Endodermal cell (in vitro differentiated cells): ENCODE data around the gene MRPS17. TPM values are rescaled to one million over a fixed set of nuclear protein-coding genes. Genes with fewer than 3 reads are reported as not detected.

Experiments used
- DNase-seq: peaks from one replicate; pipeline ENCODE4 v3.0.0-alpha.2; 2017
- H3K27ac ChIP-seq: 2 replicates; pipeline ENCODE4 v1.5.1; 2013; ENCODE audit warnings: mild to moderate bottlenecking, low read depth, low read length, moderate library complexity
- H3K27me3 ChIP-seq: 2 replicates; pipeline ENCODE4 v1.6.1; 2013; ENCODE audit warnings: mild to moderate bottlenecking, low read length, moderate library complexity; ENCODE audit not compliant: insufficient read depth, control insufficient read depth, poor library complexity, severe bottlenecking
- H3K36me3 ChIP-seq: 2 replicates; pipeline ENCODE4 v1.7.0; 2013; ENCODE audit warnings: mild to moderate bottlenecking, low read length, moderate library complexity; ENCODE audit not compliant: control insufficient read depth, insufficient read depth
- H3K4me1 ChIP-seq: one replicate; pipeline ENCODE4 v1.7.0; 2013; ENCODE audit warnings: low read length; ENCODE audit not compliant: control insufficient read depth, insufficient read depth
- H3K4me3 ChIP-seq: 2 replicates; pipeline ENCODE4 v1.5.1; 2013; ENCODE audit warnings: mild to moderate bottlenecking, low read length, moderate library complexity
- H3K9ac ChIP-seq: 2 replicates; pipeline ENCODE4 v1.6.1; 2013; ENCODE audit warnings: mild to moderate bottlenecking, low read length, moderate library complexity; ENCODE audit not compliant: poor library complexity, severe bottlenecking; ENCODE audit errors: extremely low read depth
- H3K9me3 ChIP-seq: 2 replicates; pipeline ENCODE4 v1.6.1; 2013; ENCODE audit warnings: mild to moderate bottlenecking, low read length, moderate library complexity; ENCODE audit not compliant: control insufficient read depth
- H3K27ac Mint-ChIP-seq: 2 replicates; pipeline ENCODE4 v1.8.0; 2020; ENCODE audit warnings: mixed read lengths
- H3K27me3 Mint-ChIP-seq: 2 replicates; pipeline ENCODE4 v1.8.0; 2021; ENCODE audit warnings: mild to moderate bottlenecking, mixed read lengths; ENCODE audit not compliant: insufficient read depth
- H3K36me3 Mint-ChIP-seq: 2 replicates; pipeline ENCODE4 v1.8.0; 2020; ENCODE audit warnings: low read depth, mixed read lengths
- H3K4me1 Mint-ChIP-seq: 2 replicates; pipeline ENCODE4 v1.8.0; 2020; ENCODE audit warnings: mixed read lengths
- H3K4me3 Mint-ChIP-seq: 2 replicates; pipeline ENCODE4 v1.8.0; 2020; ENCODE audit warnings: mild to moderate bottlenecking, moderate library complexity, mixed read lengths
- H3K9me3 Mint-ChIP-seq: 2 replicates; pipeline ENCODE4 v1.8.0; 2020; ENCODE audit warnings: mild to moderate bottlenecking, mixed read lengths
- WGBS, 2 experiments: methylation state at CpG; one replicate each; pipeline versions ENCODE4 v1.1.5 to v1.1.7; 2013; ENCODE audit warnings: missing lambda C conversion rate in 2 of 2, mixed read lengths in 1 of 2; ENCODE audit not compliant: insufficient coverage in 1 of 2, insufficient read length in 1 of 2; 5-methylcytosine and 5-hydroxymethylcytosine counted together
- total RNA-seq, 2 donors: library from RNA; stranded (reverse); fragmentation: NEBNext Ultra II Directional in 1 of 2; extraction: Animal tissue kit (Norgen Biotek cat#: 25700) in 1 of 2; gene quantifications; 2 replicates in 1 of 2; 3 replicates in 1 of 2; pipeline ENCODE4 v1.2.1, GENCODE V29; 2021
- TF ChIP-seq, protein P1 (sequence below): fragments of 200-600 bp; sonication (generic); conservative IDR thresholded peaks from 2 replicates; pipeline ENCODE4 v1.5.0; 2021; ENCODE audit warnings: antibody characterized with exemption, mild to moderate bottlenecking

The MRPS17 gene
- total RNA-seq, 2 donors from 2014 or later, result 18.0 to 19.8 TPM

DNA sequence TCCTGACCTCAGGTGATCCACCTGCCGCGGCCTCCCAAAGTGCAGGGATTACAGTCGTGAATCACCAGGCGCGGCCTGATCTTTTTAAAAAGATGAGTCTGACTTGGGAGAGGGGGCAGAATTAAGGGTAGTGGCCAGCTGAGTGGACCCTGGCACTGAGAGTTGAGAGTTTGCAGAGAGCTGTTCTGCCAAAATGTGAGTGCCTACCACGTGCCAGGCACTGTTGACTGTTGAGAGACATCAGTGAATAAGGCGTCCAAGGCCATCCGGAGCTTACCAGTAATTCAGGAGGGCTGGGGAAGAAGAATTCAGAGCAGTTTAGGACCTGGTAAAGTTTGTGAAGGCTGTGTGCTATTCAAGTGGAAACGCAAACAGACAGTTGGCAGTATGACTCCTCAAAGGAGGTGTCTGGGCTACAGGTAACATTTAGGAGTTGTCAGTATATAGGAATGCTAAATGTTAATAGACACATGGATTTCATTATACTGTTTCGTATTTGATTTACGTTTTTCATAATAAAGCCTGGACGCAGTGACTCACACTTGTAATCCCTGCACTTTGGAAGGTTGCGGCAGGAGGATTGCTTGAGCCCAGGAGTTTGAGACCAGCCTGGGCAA is 14.2 kb downstream of the MRPS17 start:
- Histone ChIP-seq H3K4me1 (peaks cover 3% of the 10 kb centered on the region), H3K9me3 (no peaks in the 10 kb centered on the region), H3K27me3 (peaks cover 11% of the 10 kb centered on the region), H3K9ac (no peak overlapping the region), H3K27ac (no peak overlapping the region), H3K4me3 (peak overlapping the region; percentile 95), H3K36me3 (peaks cover 6% of the 10 kb centered on the region)
- no peaks in the 10 kb centered on the region for H3K9me3 Mint-ChIP-seq
- peaks cover 11% of the 10 kb centered on the region for H3K4me1 Mint-ChIP-seq
- TF ChIP-seq, protein P1, sequence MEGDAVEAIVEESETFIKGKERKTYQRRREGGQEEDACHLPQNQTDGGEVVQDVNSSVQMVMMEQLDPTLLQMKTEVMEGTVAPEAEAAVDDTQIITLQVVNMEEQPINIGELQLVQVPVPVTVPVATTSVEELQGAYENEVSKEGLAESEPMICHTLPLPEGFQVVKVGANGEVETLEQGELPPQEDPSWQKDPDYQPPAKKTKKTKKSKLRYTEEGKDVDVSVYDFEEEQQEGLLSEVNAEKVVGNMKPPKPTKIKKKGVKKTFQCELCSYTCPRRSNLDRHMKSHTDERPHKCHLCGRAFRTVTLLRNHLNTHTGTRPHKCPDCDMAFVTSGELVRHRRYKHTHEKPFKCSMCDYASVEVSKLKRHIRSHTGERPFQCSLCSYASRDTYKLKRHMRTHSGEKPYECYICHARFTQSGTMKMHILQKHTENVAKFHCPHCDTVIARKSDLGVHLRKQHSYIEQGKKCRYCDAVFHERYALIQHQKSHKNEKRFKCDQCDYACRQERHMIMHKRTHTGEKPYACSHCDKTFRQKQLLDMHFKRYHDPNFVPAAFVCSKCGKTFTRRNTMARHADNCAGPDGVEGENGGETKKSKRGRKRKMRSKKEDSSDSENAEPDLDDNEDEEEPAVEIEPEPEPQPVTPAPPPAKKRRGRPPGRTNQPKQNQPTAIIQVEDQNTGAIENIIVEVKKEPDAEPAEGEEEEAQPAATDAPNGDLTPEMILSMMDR, result no peak
- H3K36me3 Mint-ChIP-seq, result peaks cover 21% of the 10 kb centered on the region
- 88 to 91% methylated on average over 11 to 13 of the region's 13 CpGs for WGBS, 2 experiments
- peaks cover 26% of the 10 kb centered on the region for H3K27me3 Mint-ChIP-seq
- H3K27ac Mint-ChIP-seq, result no peak overlapping the region
- no peak for DNase-seq
- peak overlapping the region; percentile 83 for H3K4me3 Mint-ChIP-seq

DNA sequence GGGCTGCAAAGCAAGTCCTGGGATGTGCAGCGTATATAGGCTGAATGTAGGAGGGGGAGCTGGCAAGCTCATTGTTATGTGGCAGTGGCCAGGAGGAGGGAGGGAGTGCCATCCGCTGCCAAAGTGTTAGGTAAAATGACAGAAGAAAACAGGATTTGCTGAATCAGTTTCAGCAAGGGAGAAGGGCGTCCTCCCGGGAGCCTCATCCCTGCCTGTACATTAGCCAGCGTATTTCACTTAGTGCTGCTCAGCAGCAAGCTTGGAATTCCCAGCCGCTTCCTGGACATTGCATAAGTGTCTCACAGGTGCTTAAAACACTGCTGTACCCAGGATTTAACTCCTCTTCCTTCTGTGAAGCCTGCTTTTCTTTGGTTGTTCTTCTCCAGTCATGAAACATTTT is 15.2 kb downstream of the MRPS17 start:
- H3K27ac Mint-ChIP-seq, result no peak overlapping the region
- 92 to 95% methylated on average over 6 of the region's 6 CpGs for WGBS, 2 experiments
- no peak overlapping the region for H3K4me3 Mint-ChIP-seq
- H3K4me1 Mint-ChIP-seq, result peaks cover 16% of the 10 kb centered on the region
- Histone ChIP-seq H3K4me3 (no peak overlapping the region), H3K27ac (no peak overlapping the region), H3K4me1 (peaks cover 5% of the 10 kb centered on the region), H3K36me3 (peaks cover 6% of the 10 kb centered on the region), H3K9ac (no peak overlapping the region), H3K27me3 (peaks cover 11% of the 10 kb centered on the region), H3K9me3 (no peaks in the 10 kb centered on the region)
- TF ChIP-seq, protein P1, result no peak
- peaks cover 24% of the 10 kb centered on the region for H3K27me3 Mint-ChIP-seq
- DNase-seq, result no peak
- no peaks in the 10 kb centered on the region for H3K9me3 Mint-ChIP-seq
- peaks cover 21% of the 10 kb centered on the region for H3K36me3 Mint-ChIP-seq

DNA sequence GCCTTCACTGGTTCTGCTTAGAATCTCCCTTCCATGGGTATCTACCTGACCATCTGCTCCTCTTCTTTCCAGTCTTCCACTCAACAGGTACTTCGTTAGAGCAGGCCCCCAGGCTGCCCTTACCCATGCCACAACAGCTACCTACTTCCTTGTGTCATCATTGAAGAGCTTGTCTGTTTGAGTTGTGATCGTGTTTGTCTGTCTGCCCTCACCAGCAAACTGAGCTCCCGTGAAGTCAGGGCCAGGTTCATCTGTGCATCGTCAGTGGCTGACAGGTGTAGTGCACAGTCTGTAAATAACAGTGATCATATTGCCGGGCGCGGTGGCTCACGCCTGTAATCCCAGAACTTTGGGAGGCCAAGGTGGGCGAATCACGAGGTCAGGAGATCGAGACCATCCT is 17.7 kb downstream of the MRPS17 start:
- Histone ChIP-seq H3K27me3 (no peaks in the 10 kb centered on the region), H3K27ac (no peak overlapping the region), H3K9me3 (no peaks in the 10 kb centered on the region), H3K4me3 (no peak overlapping the region), H3K4me1 (peaks cover 5% of the 10 kb centered on the region), H3K36me3 (peaks cover 6% of the 10 kb centered on the region), H3K9ac (no peak overlapping the region)
- Mint-ChIP-seq H3K36me3 (peaks cover 23% of the 10 kb centered on the region), H3K27me3 (no peaks in the 10 kb centered on the region), H3K27ac (peak overlapping the region; percentile 16), H3K4me1 (peaks cover 18% of the 10 kb centered on the region), H3K9me3 (no peaks in the 10 kb centered on the region), H3K4me3 (no peak overlapping the region)
- WGBS, 2 experiments, result 83 to 96% methylated on average over 7 to 10 of the region's 11 CpGs
- TF ChIP-seq, protein P1, result no peak
- no peak for DNase-seq
